GM18861 (cell line): ENCODE measurements around the gene TATDN3.
"Not testable (repeated sequence)": the region's sequence is repeated elsewhere in the genome, so short reads cannot be mapped to it uniquely, and the experiment has no call there.

Experiments used
- ATAC-seq: cut with Tn5 transposase; IDR thresholded peaks from one replicate; pipeline ENCODE4 v1.9.1; 2021; ENCODE audit not compliant: unreplicated experiment

Gene TATDN3

GRCh38 chr1:212791676-212792395 is at the start of gene TATDN3, which contains the start of gene NSL1:
TATDN3 (plus strand) TSS chr1:212791894; CDS start chr1:212791922, 28 bp downstream.
NSL1 (minus strand) TSS chr1:212791777; CDS start chr1:212791763, 14 bp downstream.
- peak; percentile 70 for ATAC-seq

GRCh38 chr1:212743901-212744475 is 47.7 kb upstream of the TATDN3 start:
- ATAC-seq, result no peak

GRCh38 chr1:212745303-212745702 is 46.4 kb upstream of the TATDN3 start:
- no peak for ATAC-seq

GRCh38 chr1:212746546-212746945 is 45.1 kb upstream of the TATDN3 start:
- ATAC-seq, result no peak

GRCh38 chr1:212749821-212750535 is 41.7 kb upstream of the TATDN3 start:
- no peak for ATAC-seq

- ATAC-seq, result no peak
Measured at GRCh38 chr1:212752252-212752933, 39.3 kb upstream of the TATDN3 start.

GRCh38 chr1:212752934-212753497 is 38.7 kb upstream of the TATDN3 start:
- no peak for ATAC-seq

- ATAC-seq, result no peak
Measured at GRCh38 chr1:212753749-212754148, 37.9 kb upstream of the TATDN3 start.

GRCh38 chr1:212754193-212754592 is 37.5 kb upstream of the TATDN3 start:
- ATAC-seq, result no peak

- no peak for ATAC-seq
Measured at GRCh38 chr1:212754680-212755079, 37.0 kb upstream of the TATDN3 start.

- ATAC-seq, result no peak
Measured at GRCh38 chr1:212759683-212760082, 32.0 kb upstream of the TATDN3 start.

GRCh38 chr1:212760126-212760823 is 31.4 kb upstream of the TATDN3 start:
- no peak for ATAC-seq

- no peak for ATAC-seq
Measured at GRCh38 chr1:212762234-212762633, 29.5 kb upstream of the TATDN3 start.

GRCh38 chr1:212762839-212763238 is 28.9 kb upstream of the TATDN3 start:
- ATAC-seq, result no peak

GRCh38 chr1:212764718-212765281 is 26.9 kb upstream of the TATDN3 start:
- not testable (repeated sequence) for ATAC-seq

GRCh38 chr1:212766825-212767224 is 24.9 kb upstream of the TATDN3 start:
- not testable (repeated sequence) for ATAC-seq

GRCh38 chr1:212769459-212770167 is 22.1 kb upstream of the TATDN3 start:
- ATAC-seq, result no peak

- no peak for ATAC-seq
Measured at GRCh38 chr1:212771341-212771740, 20.4 kb upstream of the TATDN3 start.

GRCh38 chr1:212773011-212773410 is 18.7 kb upstream of the TATDN3 start:
- ATAC-seq, result no peak
